Uterus (tissue), 4 donors: ENCODE measurements around the gene PPM1A. TPM values are rescaled to one million over a fixed set of nuclear protein-coding genes. Genes with fewer than 3 reads are reported as not detected.
"Not testable (repeated sequence)": the region's sequence is repeated elsewhere in the genome, so short reads cannot be mapped to it uniquely, and the experiment has no call there.

ENCODE experiments used
- DNase-seq, 2 donors: peaks; one replicate each; pipeline ENCODE4 v3.0.0-alpha.2; 2019 to 2020
- H3K27ac ChIP-seq, 2 donors: fragments of 200-600 bp; sonication (generic); 1 replicate in 1 of 2; 2 replicates in 1 of 2; pipeline ENCODE4 v1.5.1; 2016 to 2018
- H3K27me3 ChIP-seq, 2 donors: fragments of 200-600 bp; sonication (generic); one replicate each; pipeline ENCODE4 v1.5.1; 2018 to 2019; ENCODE audit warnings: control low read depth in 1 of 2
- H3K36me3 ChIP-seq, 2 donors: fragments of 200-600 bp; sonication (generic); one replicate each; pipeline ENCODE4 v1.5.1; 2019; ENCODE audit warnings: control low read depth in 1 of 2
- H3K4me1 ChIP-seq, 2 donors: fragments of 200-600 bp; sonication (generic); one replicate each; pipeline ENCODE4 v1.5.1; 2018 to 2019; ENCODE audit warnings: control low read depth in 1 of 2
- H3K4me3 ChIP-seq, 2 donors: fragments of 200-600 bp; sonication (generic); 1 replicate in 1 of 2; 2 replicates in 1 of 2; pipeline ENCODE4 v1.5.1; 2018 to 2019; ENCODE audit warnings: mild to moderate bottlenecking in 1 of 2
- H3K9me3 ChIP-seq, 2 donors: fragments of 200-600 bp; sonication (generic); one replicate each; pipeline ENCODE4 v1.5.1; 2019; ENCODE audit warnings: control low read depth in 1 of 2
- POLR2A ChIP-seq, 2 donors: fragments of 450-650 bp; IDR thresholded peaks; one replicate each; pipeline ENCODE4 v1.6.1; 2016; ENCODE audit warnings: antibody characterized with exemption in 2 of 2, mild to moderate bottlenecking in 1 of 2, moderate library complexity in 1 of 2
- intact Hi-C: fragments of 100-400 bp; cut with DNase I; formaldehyde crosslinking; loops from one replicate; pipeline ENCODE4 v1.15.1; 2023; ENCODE audit warnings: low total_unique reads
- total RNA-seq, 4 donors: library from RNA; depleted of rRNA in 3 of 4; stranded (reverse); fragments of >200 nt in 3 of 4; gene quantifications; one replicate each; pipeline versions ENCODE4 v1.1.0 to v1.2.4, GENCODE V29; 2014 to 2023
- TF ChIP-seq, protein P1 (sequence below), 4 experiments: fragments of 200-600 bp in 2 of 4; fragments of 450-650 bp in 2 of 4; sonication (generic) in 2 of 4; IDR thresholded peaks; one replicate each; pipeline ENCODE4 v1.5.1; 2016 to 2019; ENCODE audit warnings: antibody characterized with exemption in 4 of 4, mild to moderate bottlenecking in 2 of 4, moderate library complexity in 1 of 4
- donor health status: DM: yes; HTN: yes; CAD: no.

The PPM1A gene
- total RNA-seq, 4 donors from 2014 or later = 32.0 to 77.1 (median 52.8) TPM

DNA sequence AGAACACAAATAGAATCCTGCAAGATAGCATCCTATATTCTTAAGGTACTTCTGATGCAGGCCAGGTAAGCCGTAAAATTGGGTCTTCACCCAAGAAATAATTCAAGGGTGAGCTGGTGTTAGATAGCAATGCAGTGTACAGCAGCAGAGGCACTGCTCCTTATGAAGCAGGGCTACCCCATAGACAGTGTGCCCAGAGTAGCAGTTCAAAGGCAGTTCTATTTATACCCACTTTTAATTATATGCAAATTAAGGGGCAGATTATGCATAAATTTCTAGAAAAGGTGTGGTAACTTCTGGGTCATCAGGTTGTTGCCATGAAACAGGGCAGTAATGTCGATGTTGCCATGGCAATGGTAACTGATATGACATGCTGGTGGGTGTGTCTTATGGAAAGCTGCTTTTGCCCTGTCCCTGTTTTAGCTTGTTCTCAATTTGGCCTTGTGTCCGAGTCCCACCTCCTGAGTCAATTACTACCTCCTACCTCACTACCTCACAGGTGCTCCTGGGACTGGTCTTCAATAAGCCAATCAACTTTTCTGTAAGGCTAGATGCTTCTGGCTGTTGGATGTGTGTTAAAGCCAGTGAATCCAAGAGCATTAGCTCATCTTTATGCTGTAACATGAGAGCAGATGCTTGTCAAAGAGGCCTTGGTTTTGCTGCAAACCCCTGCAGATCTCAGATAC is 61.0 kb downstream of the PPM1A start:
- no peak for DNase-seq
- TF ChIP-seq POLR2A (IDR thresholded peaks at IDR 0.05) = no peak
- TF ChIP-seq, protein P1, sequence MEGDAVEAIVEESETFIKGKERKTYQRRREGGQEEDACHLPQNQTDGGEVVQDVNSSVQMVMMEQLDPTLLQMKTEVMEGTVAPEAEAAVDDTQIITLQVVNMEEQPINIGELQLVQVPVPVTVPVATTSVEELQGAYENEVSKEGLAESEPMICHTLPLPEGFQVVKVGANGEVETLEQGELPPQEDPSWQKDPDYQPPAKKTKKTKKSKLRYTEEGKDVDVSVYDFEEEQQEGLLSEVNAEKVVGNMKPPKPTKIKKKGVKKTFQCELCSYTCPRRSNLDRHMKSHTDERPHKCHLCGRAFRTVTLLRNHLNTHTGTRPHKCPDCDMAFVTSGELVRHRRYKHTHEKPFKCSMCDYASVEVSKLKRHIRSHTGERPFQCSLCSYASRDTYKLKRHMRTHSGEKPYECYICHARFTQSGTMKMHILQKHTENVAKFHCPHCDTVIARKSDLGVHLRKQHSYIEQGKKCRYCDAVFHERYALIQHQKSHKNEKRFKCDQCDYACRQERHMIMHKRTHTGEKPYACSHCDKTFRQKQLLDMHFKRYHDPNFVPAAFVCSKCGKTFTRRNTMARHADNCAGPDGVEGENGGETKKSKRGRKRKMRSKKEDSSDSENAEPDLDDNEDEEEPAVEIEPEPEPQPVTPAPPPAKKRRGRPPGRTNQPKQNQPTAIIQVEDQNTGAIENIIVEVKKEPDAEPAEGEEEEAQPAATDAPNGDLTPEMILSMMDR (IDR thresholded peaks at IDR 0.05) = no peak
- no peak overlapping the region for H3K4me3 ChIP-seq
- no peaks in the 10 kb centered on the region for H3K36me3 ChIP-seq
- H3K4me1 ChIP-seq = no peaks in the 10 kb centered on the region
- H3K27me3 ChIP-seq = no peaks in the 10 kb centered on the region
- intact Hi-C loops = no loop called here
- no peaks in the 10 kb centered on the region for H3K9me3 ChIP-seq
- no peak overlapping the region for H3K27ac ChIP-seq

DNA sequence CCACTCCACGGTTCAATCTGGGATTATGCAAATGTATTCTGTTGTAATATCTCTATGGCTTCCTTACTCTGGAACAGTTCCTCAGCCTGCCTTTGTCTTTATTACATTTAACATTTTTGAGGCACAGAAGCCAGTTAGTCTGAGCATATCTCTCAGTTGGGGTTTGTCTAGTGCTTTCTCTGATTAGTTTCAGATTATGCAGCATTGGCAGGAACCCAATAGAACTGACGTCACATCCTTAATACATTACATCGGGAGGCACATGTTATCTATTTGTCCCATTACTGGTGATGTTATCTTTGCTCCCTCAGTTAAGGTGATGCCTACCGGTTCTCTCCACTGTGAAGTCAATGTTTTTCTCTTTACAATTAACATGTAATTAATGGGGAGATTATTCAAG is 62.4 kb downstream of the PPM1A start:
- DNase-seq = no peak
- H3K9me3 ChIP-seq = no peaks in the 10 kb centered on the region
- H3K27ac ChIP-seq = no peak overlapping the region
- H3K4me3 ChIP-seq = no peak overlapping the region
- TF ChIP-seq POLR2A (IDR thresholded peaks at IDR 0.05) = no peak
- TF ChIP-seq, protein P1 (IDR thresholded peaks at IDR 0.05) = no peak
- H3K27me3 ChIP-seq = no peaks in the 10 kb centered on the region
- intact Hi-C loops = no loop called here
- no peaks in the 10 kb centered on the region for H3K36me3 ChIP-seq
- H3K4me1 ChIP-seq = no peaks in the 10 kb centered on the region

DNA sequence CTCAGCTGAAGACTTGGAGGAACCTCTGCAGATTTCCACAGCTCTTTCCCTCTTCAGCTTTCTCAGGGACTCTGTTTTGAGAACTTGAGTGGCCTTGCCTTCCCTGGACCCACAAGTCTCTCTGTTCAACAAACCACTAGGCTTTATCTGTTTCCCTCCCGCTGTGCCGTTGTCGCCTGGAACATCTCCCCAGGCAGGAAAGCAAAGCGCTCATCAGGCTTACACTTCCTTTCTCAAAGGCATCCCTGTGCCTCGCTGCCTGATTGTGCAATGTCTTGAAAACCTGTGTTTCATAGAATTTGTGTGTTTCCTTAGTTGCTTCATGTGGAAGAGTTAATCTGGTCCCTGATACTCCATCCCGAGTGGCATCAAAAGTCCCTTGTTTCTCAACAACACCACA is 64.1 kb downstream of the PPM1A start:
- Histone ChIP-seq H3K4me3 (no peak overlapping the region), H3K9me3 (no peaks in the 10 kb centered on the region), H3K36me3 (no peaks in the 10 kb centered on the region), H3K4me1 (no peaks in the 10 kb centered on the region), H3K27ac (no peak overlapping the region), H3K27me3 (no peaks in the 10 kb centered on the region)
- intact Hi-C loops = no loop called here
- TF ChIP-seq, protein P1 (IDR thresholded peaks at IDR 0.05) = no peak
- no peak for TF ChIP-seq POLR2A (IDR thresholded peaks at IDR 0.05)
- no peak for DNase-seq

DNA sequence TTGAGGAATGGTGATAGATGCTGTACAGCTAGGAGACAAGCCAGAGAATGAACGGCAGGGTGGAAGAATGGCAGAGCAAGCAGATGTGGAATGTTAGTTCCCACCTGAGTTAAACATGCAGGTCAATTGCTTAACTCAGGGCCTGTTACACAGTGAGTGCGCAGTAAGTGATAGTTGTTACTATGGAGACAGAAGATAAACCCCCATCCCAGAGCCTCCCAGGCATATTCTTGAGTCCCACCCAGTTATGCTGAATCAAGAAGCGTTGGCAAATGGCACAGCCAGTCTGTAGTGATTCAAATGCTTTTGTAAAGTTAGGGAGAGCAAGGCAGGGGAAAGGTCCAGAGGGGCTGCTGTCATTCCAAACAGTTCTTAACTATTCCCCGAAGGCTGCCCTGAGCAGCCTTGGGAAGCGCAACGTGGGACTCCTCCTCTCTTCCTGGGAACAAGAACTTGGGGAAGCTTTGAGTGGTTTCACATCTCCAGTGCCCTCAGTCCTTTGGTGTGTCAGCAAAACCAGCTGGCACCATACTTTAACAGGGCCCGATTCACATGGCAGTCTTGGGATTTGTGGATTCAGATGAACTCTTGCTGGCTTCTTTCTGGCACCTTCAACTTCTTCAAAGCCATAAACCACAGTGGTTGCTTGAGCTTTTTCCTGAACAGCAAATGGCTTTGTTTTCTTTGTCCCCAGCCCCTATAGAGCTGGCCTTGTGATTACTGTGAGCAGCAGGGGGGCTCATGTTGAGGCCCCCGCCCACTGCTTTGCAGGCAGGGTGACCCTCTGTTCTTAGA is 66.4 kb downstream of the PPM1A start:
- intact Hi-C loops = no loop called here
- no peaks in the 10 kb centered on the region for H3K9me3 ChIP-seq
- TF ChIP-seq, protein P1 (IDR thresholded peaks at IDR 0.05) = no peak
- H3K4me3 ChIP-seq = no peak overlapping the region
- DNase-seq = no peak
- no peaks in the 10 kb centered on the region for H3K27me3 ChIP-seq
- H3K36me3 ChIP-seq = no peaks in the 10 kb centered on the region
- no peak overlapping the region for H3K27ac ChIP-seq
- H3K4me1 ChIP-seq = no peaks in the 10 kb centered on the region

DNA sequence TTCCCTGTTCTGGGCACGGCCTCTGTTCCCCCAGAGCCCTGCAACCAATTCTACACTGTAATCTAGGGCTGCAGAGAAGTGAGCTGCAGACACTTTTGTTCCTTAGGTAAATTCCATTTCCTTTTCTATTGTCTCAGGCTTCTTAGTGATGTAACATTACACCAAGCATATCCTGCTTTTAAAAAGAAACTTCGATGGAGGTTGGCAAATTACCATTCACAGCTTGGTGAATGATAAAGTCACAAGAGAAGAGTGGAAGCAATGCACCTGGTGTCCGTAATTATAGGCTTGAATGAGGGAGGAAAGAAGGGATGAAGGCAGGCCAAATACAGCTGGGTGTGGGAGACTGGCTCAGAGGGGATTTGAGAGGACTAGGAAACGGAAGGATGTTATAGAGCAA is 68.6 kb downstream of the PPM1A start:
- intact Hi-C loops = no loop called here
- H3K4me3 ChIP-seq = no peak overlapping the region
- no peaks in the 10 kb centered on the region for H3K36me3 ChIP-seq
- no peaks in the 10 kb centered on the region for H3K9me3 ChIP-seq
- no peak for DNase-seq
- no peak for TF ChIP-seq POLR2A (IDR thresholded peaks at IDR 0.05)
- TF ChIP-seq, protein P1 (IDR thresholded peaks at IDR 0.05) = no peak
- no peak overlapping the region for H3K27ac ChIP-seq
- H3K27me3 ChIP-seq = no peaks in the 10 kb centered on the region
- no peaks in the 10 kb centered on the region for H3K4me1 ChIP-seq

DNA sequence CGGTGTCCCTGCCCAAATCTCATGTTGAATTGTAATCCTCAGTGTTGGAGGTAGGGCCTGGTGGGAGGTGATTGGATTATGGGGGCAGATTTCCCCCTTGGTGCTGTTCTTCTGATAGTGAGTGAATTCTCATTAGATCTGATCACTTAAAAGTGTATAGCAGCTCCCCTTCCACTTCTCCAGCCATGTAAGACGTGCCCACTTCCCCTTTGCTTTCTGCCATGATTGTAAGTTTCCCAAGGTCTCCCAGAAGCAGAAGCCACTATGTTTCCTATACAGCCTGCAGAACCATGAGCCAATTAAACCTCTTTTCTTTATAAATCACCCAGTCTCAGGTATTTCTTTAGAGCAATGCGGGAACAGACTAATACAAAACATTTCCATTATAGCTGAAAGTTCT is 71.8 kb downstream of the PPM1A start:
- H3K4me3 ChIP-seq, H3K9me3 ChIP-seq, intact Hi-C loops: not testable (repeated sequence)

More for the DNA sequence above, 71.8 kb downstream of the PPM1A start:
- not testable (repeated sequence) for H3K27me3 ChIP-seq, H3K27ac ChIP-seq, DNase-seq, H3K4me1 ChIP-seq, H3K36me3 ChIP-seq
